Natural killer cell (primary cell): ENCODE measurements around the gene CDH23. TPM values are rescaled to one million over a fixed set of nuclear protein-coding genes. Genes with fewer than 3 reads are reported as not detected.

Experiments
- ATAC-seq, 3 donors: fragments of 150-1000 bp in 2 of 3; fragments of 200-7000 bp in 1 of 3; cut with Tn5 transposase; 1 replicate in 1 of 3; 2 replicates in 2 of 3; pipeline ENCODE4 v1.10.0; 2021; ENCODE audit warnings: mild to moderate bottlenecking in 2 of 3, moderate library complexity in 2 of 3
- DNase-seq, 2 donors: peaks; one replicate each; pipeline versions ENCODE4 v3.0.0 to v3.0.0-alpha.2; 2013 to 2021; ENCODE audit warnings: mixed read lengths in 1 of 2
- H3K27ac ChIP-seq: one replicate; pipeline ENCODE4 v1.5.1; 2013; ENCODE audit warnings: mild to moderate bottlenecking, low read length
- H3K27me3 ChIP-seq: one replicate; pipeline ENCODE4 v1.6.1; 2013; ENCODE audit warnings: low read length; ENCODE audit not compliant: control insufficient read depth, insufficient read depth
- H3K36me3 ChIP-seq: one replicate; pipeline ENCODE4 v1.6.1; 2013; ENCODE audit warnings: low read length; ENCODE audit not compliant: control insufficient read depth, insufficient read depth
- H3K4me1 ChIP-seq: one replicate; pipeline ENCODE4 v1.6.1; 2013; ENCODE audit warnings: low read length; ENCODE audit not compliant: control insufficient read depth, insufficient read depth
- H3K4me3 ChIP-seq: one replicate; pipeline ENCODE4 v1.5.1; 2013; ENCODE audit warnings: low read length
- H3K9me3 ChIP-seq: one replicate; pipeline ENCODE4 v1.6.1; 2013; ENCODE audit warnings: low read length; ENCODE audit not compliant: control insufficient read depth, insufficient read depth
- H3K27ac Mint-ChIP-seq, 2 donors: one replicate each; pipeline ENCODE4 v1.8.0; 2022; ENCODE audit warnings: mild to moderate bottlenecking in 2 of 2, mixed read lengths in 2 of 2, moderate library complexity in 1 of 2
- H3K27me3 Mint-ChIP-seq, 2 donors: one replicate each; pipeline ENCODE4 v1.8.0; 2022; ENCODE audit warnings: low read depth in 2 of 2, mixed read lengths in 2 of 2
- H3K36me3 Mint-ChIP-seq: one replicate; pipeline ENCODE4 v1.8.0; 2022; ENCODE audit warnings: mixed read lengths
- H3K4me1 Mint-ChIP-seq, 2 donors: one replicate each; pipeline ENCODE4 v1.8.0; 2022; ENCODE audit warnings: mixed read lengths in 2 of 2
- H3K4me3 Mint-ChIP-seq: one replicate; pipeline ENCODE4 v1.8.0; 2022; ENCODE audit warnings: mild to moderate bottlenecking, moderate library complexity, mixed read lengths
- H3K9me3 Mint-ChIP-seq, 2 donors: one replicate each; pipeline ENCODE4 v1.8.0; 2022; ENCODE audit warnings: mixed read lengths in 2 of 2
- WGBS: methylation state at CpG from one replicate; pipeline ENCODE4 v1.1.7; 2013; ENCODE audit warnings: missing lambda C conversion rate; ENCODE audit not compliant: insufficient coverage; 5-methylcytosine and 5-hydroxymethylcytosine counted together
- intact Hi-C: fragments of 100-400 bp; cut with micrococcal nuclease; formaldehyde crosslinking; loops from one replicate; pipeline ENCODE4 v1.14.2; 2022
- total RNA-seq, 4 donors: library from RNA; stranded (reverse); fragments of 120-200 nt in 1 of 4; gene quantifications; one replicate each; pipeline versions ENCODE4 v1.2.3 to v1.2.4, GENCODE V29; 2013 to 2022
- TF ChIP-seq, protein P1 (sequence below): fragments of 200-600 bp; IDR thresholded peaks from one replicate; pipeline ENCODE4 v1.8.0; 2022; ENCODE audit warnings: antibody characterized with exemption

CDH23 gene
- total RNA-seq, 3 donors from 2014 or later (not counting 1 experiment from before 2014, with no cell fraction given): 1.2 to 6.0 (median 4.3) TPM

DNA sequence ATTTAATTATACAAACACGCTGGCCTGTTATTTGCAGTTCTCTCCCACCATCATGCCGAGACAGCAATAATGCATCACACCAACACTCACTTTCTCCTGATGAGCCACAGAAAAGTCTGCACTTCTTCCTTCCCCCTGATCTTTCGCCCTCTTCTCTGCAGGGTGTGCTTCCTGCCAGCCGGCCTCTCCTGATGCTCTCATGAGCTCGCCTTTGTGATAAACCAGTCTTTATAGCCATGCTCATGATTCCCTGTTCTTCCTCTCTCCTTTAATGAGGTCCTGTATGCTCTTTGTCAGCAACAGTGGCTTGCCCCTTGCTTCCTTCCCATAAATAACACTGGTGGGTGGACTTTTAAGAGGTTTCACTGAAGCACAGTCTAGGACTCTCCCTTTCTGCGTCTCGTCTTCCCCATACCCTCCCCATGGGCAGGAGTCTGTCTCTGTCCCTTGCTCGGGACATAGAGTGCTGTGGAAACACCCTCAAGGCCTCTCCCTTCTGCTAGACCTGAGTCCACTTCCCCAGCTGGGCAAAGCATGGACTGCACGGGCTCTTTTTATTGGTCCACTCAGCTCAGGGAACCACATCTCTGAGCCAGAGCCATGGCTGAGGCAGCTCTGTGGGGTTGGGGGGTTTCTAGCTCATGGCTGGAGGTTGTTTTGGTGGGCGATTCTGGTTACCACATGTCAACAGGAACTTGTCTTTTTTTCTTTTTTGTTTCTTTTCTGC is 189.0 kb downstream of the CDH23 start:
- H3K9me3 Mint-ChIP-seq: no peaks in the 10 kb centered on the region
- no peaks in the 10 kb centered on the region for H3K9me3 ChIP-seq
- no peaks in the 10 kb centered on the region for H3K4me1 Mint-ChIP-seq
- TF ChIP-seq, protein P1, sequence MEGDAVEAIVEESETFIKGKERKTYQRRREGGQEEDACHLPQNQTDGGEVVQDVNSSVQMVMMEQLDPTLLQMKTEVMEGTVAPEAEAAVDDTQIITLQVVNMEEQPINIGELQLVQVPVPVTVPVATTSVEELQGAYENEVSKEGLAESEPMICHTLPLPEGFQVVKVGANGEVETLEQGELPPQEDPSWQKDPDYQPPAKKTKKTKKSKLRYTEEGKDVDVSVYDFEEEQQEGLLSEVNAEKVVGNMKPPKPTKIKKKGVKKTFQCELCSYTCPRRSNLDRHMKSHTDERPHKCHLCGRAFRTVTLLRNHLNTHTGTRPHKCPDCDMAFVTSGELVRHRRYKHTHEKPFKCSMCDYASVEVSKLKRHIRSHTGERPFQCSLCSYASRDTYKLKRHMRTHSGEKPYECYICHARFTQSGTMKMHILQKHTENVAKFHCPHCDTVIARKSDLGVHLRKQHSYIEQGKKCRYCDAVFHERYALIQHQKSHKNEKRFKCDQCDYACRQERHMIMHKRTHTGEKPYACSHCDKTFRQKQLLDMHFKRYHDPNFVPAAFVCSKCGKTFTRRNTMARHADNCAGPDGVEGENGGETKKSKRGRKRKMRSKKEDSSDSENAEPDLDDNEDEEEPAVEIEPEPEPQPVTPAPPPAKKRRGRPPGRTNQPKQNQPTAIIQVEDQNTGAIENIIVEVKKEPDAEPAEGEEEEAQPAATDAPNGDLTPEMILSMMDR: no peak
- DNase-seq (no peak), ATAC-seq (no peak)
- no peak overlapping the region for H3K4me3 ChIP-seq
- H3K4me1 ChIP-seq: no peaks in the 10 kb centered on the region
- no peaks in the 10 kb centered on the region for H3K36me3 Mint-ChIP-seq
- no peak overlapping the region for H3K27ac Mint-ChIP-seq
- no peaks in the 10 kb centered on the region for H3K27me3 ChIP-seq
- no peak overlapping the region for H3K4me3 Mint-ChIP-seq
- intact Hi-C loops: no loop called here
- H3K36me3 ChIP-seq: no peaks in the 10 kb centered on the region
- WGBS: 81% methylated on average over 10 of the region's 10 CpGs
- peaks cover 0 to 3% of the 10 kb centered on the region in 2 donors for H3K27me3 Mint-ChIP-seq
- no peak overlapping the region for H3K27ac ChIP-seq

DNA sequence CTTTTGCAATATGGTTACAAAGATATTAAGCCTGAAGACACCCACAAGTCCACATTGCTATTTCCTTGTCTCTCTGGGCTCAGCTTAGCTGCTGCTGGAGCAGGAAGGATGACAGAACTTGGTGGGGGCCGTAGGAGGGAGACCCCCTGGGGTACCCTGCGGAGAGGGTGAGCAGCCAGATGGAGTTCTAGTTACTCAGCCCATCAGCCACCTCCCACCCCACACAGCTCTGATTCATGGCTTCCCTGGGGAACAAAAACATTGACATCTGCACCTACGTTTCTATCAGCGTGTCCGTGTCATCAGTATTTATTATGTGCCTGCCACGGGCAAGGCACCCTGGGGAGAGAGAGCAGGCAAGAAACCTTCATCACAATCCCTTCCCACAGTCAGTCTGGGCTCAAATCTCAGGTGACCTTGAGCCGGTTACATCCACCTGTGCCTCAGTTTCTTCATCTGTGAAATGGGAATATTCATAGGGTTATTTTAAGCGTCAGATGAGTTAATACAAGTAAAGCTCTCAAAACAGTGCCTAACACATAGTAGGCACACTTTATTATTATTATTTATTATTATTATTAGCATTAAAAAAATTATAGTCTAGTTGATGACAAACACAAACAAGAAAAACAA is 191.3 kb downstream of the CDH23 start:
- WGBS: 78% methylated on average over 6 of the region's 8 CpGs
- Mint-ChIP-seq H3K27ac (no peak overlapping the region), H3K27me3 (no peaks in the 10 kb centered on the region), H3K4me1 (no peaks in the 10 kb centered on the region), H3K4me3 (no peak overlapping the region), H3K9me3 (no peaks in the 10 kb centered on the region), H3K36me3 (no peaks in the 10 kb centered on the region)
- ATAC-seq (no peak), DNase-seq (no peak)
- intact Hi-C loops: no loop called here
- no peaks in the 10 kb centered on the region for H3K4me1 ChIP-seq
- H3K27me3 ChIP-seq: no peaks in the 10 kb centered on the region
- no peak overlapping the region for H3K4me3 ChIP-seq
- no peak overlapping the region for H3K27ac ChIP-seq
- H3K36me3 ChIP-seq: no peaks in the 10 kb centered on the region
- TF ChIP-seq, protein P1: no peak
- no peaks in the 10 kb centered on the region for H3K9me3 ChIP-seq

DNA sequence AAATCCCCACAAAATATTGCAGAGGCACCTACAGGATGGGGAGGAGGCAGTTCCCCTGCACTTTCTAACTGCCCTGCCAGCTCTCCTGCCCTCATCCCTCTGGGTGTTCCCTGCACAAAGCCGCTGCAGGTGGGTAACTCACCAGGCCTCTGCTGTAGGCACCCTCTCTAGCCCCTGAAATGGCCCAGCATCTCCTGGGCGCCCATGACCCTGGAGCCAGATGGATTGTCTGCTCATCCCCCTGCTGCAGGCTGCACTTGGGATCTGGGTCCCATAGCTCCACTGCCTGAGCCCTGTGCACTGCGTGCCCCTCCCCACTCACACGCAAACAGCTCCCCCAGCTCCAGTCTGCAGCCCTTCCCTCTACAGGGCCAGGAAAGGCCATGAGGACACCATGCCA is 192.0 kb downstream of the CDH23 start:
- DNase-seq (no peak), ATAC-seq (no peak)
- no peaks in the 10 kb centered on the region for H3K4me1 Mint-ChIP-seq
- H3K36me3 ChIP-seq: no peaks in the 10 kb centered on the region
- H3K27ac ChIP-seq: no peak overlapping the region
- no peaks in the 10 kb centered on the region for H3K27me3 Mint-ChIP-seq
- no peak overlapping the region for H3K27ac Mint-ChIP-seq
- H3K4me3 ChIP-seq: no peak overlapping the region
- WGBS: 77% methylated on average over 4 of the region's 4 CpGs
- no peaks in the 10 kb centered on the region for H3K9me3 Mint-ChIP-seq
- no peaks in the 10 kb centered on the region for H3K9me3 ChIP-seq
- H3K36me3 Mint-ChIP-seq: no peaks in the 10 kb centered on the region
- H3K4me1 ChIP-seq: no peaks in the 10 kb centered on the region
- H3K4me3 Mint-ChIP-seq: no peak overlapping the region
- TF ChIP-seq, protein P1: no peak
- no peaks in the 10 kb centered on the region for H3K27me3 ChIP-seq
- intact Hi-C loops: no loop called here
